Amygdala (tissue), 56 donors: ENCODE results near the gene NUDT7.

ENCODE experiments used
- DNase-seq, 56 donors: peaks; one replicate each; lab custom pipeline; 2025; lab: John Stamatoyannopoulos, UW

The NUDT7 gene

GRCh38 chr16:77721752-77722308, 484 bp upstream of the NUDT7 start:
- no peak for DNase-seq

- peak in 26 of 56 donors; percentile 1 to 55 (median 30) for DNase-seq
Measured at GRCh38 chr16:77723108-77723514, 797 bp downstream of the NUDT7 start.

GRCh38 chr16:77724174-77724573, 1.9 kb downstream of the NUDT7 start:
- DNase-seq: no peak

GRCh38 chr16:77729951-77730350, 7.6 kb downstream of the NUDT7 start:
- no peak for DNase-seq

- DNase-seq: peak in 2 of 56 donors; percentile 1 to 6
Measured at GRCh38 chr16:77732241-77732946, 10.1 kb downstream of the NUDT7 start.

- no peak for DNase-seq
Measured at GRCh38 chr16:77736879-77737278, 14.6 kb downstream of the NUDT7 start.

GRCh38 chr16:77738706-77739558, 16.6 kb downstream of the NUDT7 start:
- DNase-seq: no peak

- DNase-seq: no peak
Measured at GRCh38 chr16:77739559-77739892, 17.2 kb downstream of the NUDT7 start.

GRCh38 chr16:77744141-77744540, 21.8 kb downstream of the NUDT7 start:
- DNase-seq: no peak

- no peak for DNase-seq
Measured at GRCh38 chr16:77745972-77746371, 23.7 kb downstream of the NUDT7 start.

GRCh38 chr16:77748421-77749005, 26.2 kb downstream of the NUDT7 start:
- DNase-seq: no peak

GRCh38 chr16:77749415-77749814, 27.1 kb downstream of the NUDT7 start:
- no peak for DNase-seq

- no peak for DNase-seq
Measured at GRCh38 chr16:77758046-77758445, 35.7 kb downstream of the NUDT7 start.

- no peak for DNase-seq
Measured at GRCh38 chr16:77758508-77758907, 36.2 kb downstream of the NUDT7 start.

GRCh38 chr16:77759201-77759600, 36.9 kb downstream of the NUDT7 start:
- DNase-seq: no peak

- no peak for DNase-seq
Measured at GRCh38 chr16:77759821-77760220, 37.5 kb downstream of the NUDT7 start.

GRCh38 chr16:77760800-77761199, 38.5 kb downstream of the NUDT7 start:
- DNase-seq: no peak

GRCh38 chr16:77761204-77761603, 38.9 kb downstream of the NUDT7 start:
- DNase-seq: no peak

- no peak for DNase-seq
Measured at GRCh38 chr16:77762262-77762661, 39.9 kb downstream of the NUDT7 start.

GRCh38 chr16:77763994-77764393, 41.7 kb downstream of the NUDT7 start:
- no peak for DNase-seq

- no peak for DNase-seq
Measured at GRCh38 chr16:77767211-77767610, 44.9 kb downstream of the NUDT7 start.
